Right cardiac atrium (tissue), 5 donors: ENCODE results near the gene REEP6. TPM values are rescaled to one million over a fixed set of nuclear protein-coding genes. Genes with fewer than 3 reads are reported as not detected.
A peak's percentile ranks its signal among the peaks of the same experiment; 100 is the strongest.

Source experiments
- ATAC-seq, 2 donors: fragments of 200-7000 bp; cut with Tn5 transposase; one replicate each; pipeline versions ENCODE4 v1.8.0 to v1.9.1; 2020; ENCODE audit warnings: moderate library complexity in 2 of 2, mild to moderate bottlenecking in 1 of 2
- DNase-seq, 3 donors: peaks; one replicate each; pipeline ENCODE4 v3.0.0-alpha.2; 2020
- H3K27ac ChIP-seq: one replicate; pipeline ENCODE4 v1.5.1; 2013; ENCODE audit warnings: mild to moderate bottlenecking, low read length, control low read depth, moderate library complexity
- H3K27me3 ChIP-seq: one replicate; pipeline ENCODE4 v1.6.1; 2013; ENCODE audit not compliant: control insufficient read depth, insufficient read depth
- H3K4me1 ChIP-seq: one replicate; pipeline ENCODE4 v1.6.1; 2013; ENCODE audit warnings: low read length; ENCODE audit not compliant: control insufficient read depth, insufficient read depth
- H3K4me3 ChIP-seq: one replicate; pipeline ENCODE4 v1.5.1; 2013; ENCODE audit warnings: low read length, control low read depth
- H3K9me3 ChIP-seq: one replicate; pipeline ENCODE4 v1.6.1; 2013; ENCODE audit warnings: low read length; ENCODE audit not compliant: control insufficient read depth
- WGBS: extraction: QIAGEN DNeasy Blood & Tissue Kit; methylation state at CpG from one replicate; pipeline ENCODE4 v1.1.7; 2013; 5-methylcytosine and 5-hydroxymethylcytosine counted together
- intact Hi-C, 4 donors: fragments of 100-400 bp; cut with DNase I; formaldehyde crosslinking; loops; one replicate each; pipeline versions ENCODE4 v1.11.0 to v1.14.0; 2022 to 2023
- long read RNA-seq, 4 donors: library from polyadenylated mRNA; unstranded; transcript quantifications; one replicate each; pipeline ENCODE4 v2.0.0, GENCODE V29; 2020 to 2021
- polyA plus RNA-seq: library from polyadenylated mRNA; stranded (reverse); fragments of 200-250 nt; gene quantifications from one replicate; pipeline ENCODE4 v1.2.3, GENCODE V29; 2013
- total RNA-seq, 4 donors: library from RNA; stranded (reverse); fragmentation: NEBNext Ultra II Directional; extraction: Animal tissue kit (Norgen Biotek cat#: 25700); gene quantifications; one replicate each; pipeline ENCODE4 v1.2.1, GENCODE V29; 2021
- donor health status: healthy with polysubstance abuse.
- donor health status: DM: no; HTN: yes; CAD: no.
- donor health status: DM: no; HTN: no; CAD: no.
- donor health status: DM: no; HTN: yes; CAD: no; lungs with severe emphysema.
- donor health status: DM: yes; HTN: yes; CAD: no.

The REEP6 gene
- total RNA-seq: 1 to 10 TPM; 1.1 to 1.8 (median 1.4) TPM
- 7.5 TPM for polyA plus RNA-seq
- long read RNA-seq, donor 1, transcript REEP6-201 (5 exons, 1,794 nt): major isoform, 5 of 6 reads
- long read RNA-seq, donor 1, partial matches to known transcripts: 0 of 6 reads
- long read RNA-seq, donor 1, other reads (novel, unspliced or antisense): 1 of 6 reads
- long read RNA-seq, donor 2: 0 reads
- long read RNA-seq, donor 3, partial matches to known transcripts: 0 of 2 reads
- long read RNA-seq, donor 3, other reads (novel, unspliced or antisense): 0 of 2 reads
- long read RNA-seq, donor 4, transcript REEP6-201 (5 exons, 1,794 nt): major isoform, 6 of 6 reads
- long read RNA-seq, donor 4, partial matches to known transcripts: 0 of 6 reads
- long read RNA-seq, donor 4, other reads (novel, unspliced or antisense): 0 of 6 reads

GRCh38 chr19:1491114-1491848, at the start of gene REEP6:
TSS of gene REEP6 (plus strand) at chr19:1491181. CDS start at chr19:1491270, 89 bp downstream.
- WGBS: 4% methylated on average over 73 of the region's 73 CpGs
- DNase-seq: peak in 1 of 3 donors; percentile 35
- intact Hi-C loops: no loop called here

GRCh38 chr19:1441677-1442438, 49.1 kb upstream of the REEP6 start:
- ATAC-seq (no peak), DNase-seq (peak in 2 of 3 donors; percentile 48 to 58)
- intact Hi-C loops: no loop called here
- Histone ChIP-seq H3K27me3 (no peaks in the 10 kb centered on the region), H3K4me1 (peaks cover 4% of the 10 kb centered on the region), H3K4me3 (no peak overlapping the region), H3K27ac (no peak overlapping the region), H3K9me3 (no peaks in the 10 kb centered on the region)
- 83% methylated on average over 25 of the region's 25 CpGs for WGBS

More at GRCh38 chr19:1491114-1491848, at the start of gene REEP6:
- no peaks in the 10 kb centered on the region for H3K27me3 ChIP-seq
- no peaks in the 10 kb centered on the region for H3K4me1 ChIP-seq
- H3K4me3 ChIP-seq: peak within 1 kb of the TSS; percentile 42
- H3K9me3 ChIP-seq: no peaks in the 10 kb centered on the region
- ATAC-seq: no peak
- H3K27ac ChIP-seq: peak within 1 kb of the TSS; percentile 50

- Histone ChIP-seq H3K27me3 (no peaks in the 10 kb centered on the region), H3K4me1 (peaks cover 4% of the 10 kb centered on the region), H3K27ac (no peak overlapping the region), H3K4me3 (peak overlapping the region; percentile 29), H3K9me3 (no peaks in the 10 kb centered on the region)
- ATAC-seq (peak; percentile 88 to 89), DNase-seq (peak; percentile 65 to 88 (median 88))
- intact Hi-C loops: no loop called here
- 2% methylated on average over 70 of the region's 70 CpGs for WGBS
These were observed 45.6 kb upstream of the REEP6 start for GRCh38 chr19:1445185-1445931.

- intact Hi-C loops: no loop called here
- Histone ChIP-seq H3K4me1 (peaks cover 4% of the 10 kb centered on the region), H3K4me3 (peak overlapping the region; percentile 29), H3K9me3 (no peaks in the 10 kb centered on the region), H3K27me3 (no peaks in the 10 kb centered on the region), H3K27ac (no peak overlapping the region)
- WGBS: 2% methylated on average over 99 of the region's 99 CpGs
- DNase-seq (peak in 1 of 3 donors; percentile 67), ATAC-seq (peak; percentile 24 to 39)
These were observed 44.9 kb upstream of the REEP6 start for GRCh38 chr19:1445932-1446712.

GRCh38 chr19:1446713-1447481, 44.1 kb upstream of the REEP6 start:
- DNase-seq (peak in 1 of 3 donors; percentile 73), ATAC-seq (no peak)
- H3K4me3 ChIP-seq: peak overlapping the region; percentile 29
- no peak overlapping the region for H3K27ac ChIP-seq
- WGBS: 4% methylated on average over 63 of the region's 63 CpGs
- H3K4me1 ChIP-seq: peaks cover 4% of the 10 kb centered on the region
- intact Hi-C loops: no loop called here
- H3K9me3 ChIP-seq: no peaks in the 10 kb centered on the region
- H3K27me3 ChIP-seq: no peaks in the 10 kb centered on the region

GRCh38 chr19:1447504-1447903, 43.5 kb upstream of the REEP6 start:
- Histone ChIP-seq H3K9me3 (no peaks in the 10 kb centered on the region), H3K4me3 (no peak overlapping the region), H3K4me1 (peaks cover 4% of the 10 kb centered on the region), H3K27ac (no peak overlapping the region), H3K27me3 (no peaks in the 10 kb centered on the region)
- DNase-seq (peak in 1 of 3 donors; percentile 51), ATAC-seq (no peak)
- intact Hi-C loops: no loop called here
- WGBS: 28% methylated on average over 4 of the region's 4 CpGs

GRCh38 chr19:1447944-1448343, 43.0 kb upstream of the REEP6 start:
- no peaks in the 10 kb centered on the region for H3K9me3 ChIP-seq
- no peaks in the 10 kb centered on the region for H3K27me3 ChIP-seq
- intact Hi-C loops: no loop called here
- DNase-seq (no peak), ATAC-seq (no peak)
- peaks cover 4% of the 10 kb centered on the region for H3K4me1 ChIP-seq
- H3K4me3 ChIP-seq: no peak overlapping the region
- 89% methylated on average over 9 of the region's 9 CpGs for WGBS
- H3K27ac ChIP-seq: no peak overlapping the region

- intact Hi-C loops: no loop called here
- DNase-seq: peak in 2 of 3 donors; percentile 52 to 61
- no peaks in the 10 kb centered on the region for H3K9me3 ChIP-seq
- H3K27me3 ChIP-seq: no peaks in the 10 kb centered on the region
- ATAC-seq: no peak
- no peak within 1 kb of the TSS for H3K27ac ChIP-seq
- H3K4me1 ChIP-seq: peaks cover 4% of the 10 kb centered on the region
- H3K4me3 ChIP-seq: no peak within 1 kb of the TSS
- WGBS: 4% methylated on average over 74 of the region's 74 CpGs
These were observed 41.2 kb upstream of the REEP6 start, which contains the start of gene APC2 for GRCh38 chr19:1449467-1450442. TSS of gene APC2 (plus strand) at chr19:1450121. CDS start at chr19:1453002, 2,881 bp downstream.
